HG03520 (cell line): ENCODE measurements around the gene MKKS.
A peak's percentile ranks its signal among the peaks of the same experiment; 100 is the strongest.
"Not testable (repeated sequence)": the region's sequence is repeated elsewhere in the genome, so short reads cannot be mapped to it uniquely, and the experiment has no call there.

ENCODE experiments used
- ATAC-seq: cut with Tn5 transposase; IDR thresholded peaks from one replicate; pipeline ENCODE4 v1.9.1; 2021; ENCODE audit warnings: mild to moderate bottlenecking, moderate library complexity; ENCODE audit not compliant: unreplicated experiment

MKKS gene

GRCh38 chr20:10449270-10449669 lies 15.2 kb upstream of the MKKS start:
- ATAC-seq = no peak

GRCh38 chr20:10448270-10449156 lies 14.5 kb upstream of the MKKS start:
- ATAC-seq = no peak

DNA sequence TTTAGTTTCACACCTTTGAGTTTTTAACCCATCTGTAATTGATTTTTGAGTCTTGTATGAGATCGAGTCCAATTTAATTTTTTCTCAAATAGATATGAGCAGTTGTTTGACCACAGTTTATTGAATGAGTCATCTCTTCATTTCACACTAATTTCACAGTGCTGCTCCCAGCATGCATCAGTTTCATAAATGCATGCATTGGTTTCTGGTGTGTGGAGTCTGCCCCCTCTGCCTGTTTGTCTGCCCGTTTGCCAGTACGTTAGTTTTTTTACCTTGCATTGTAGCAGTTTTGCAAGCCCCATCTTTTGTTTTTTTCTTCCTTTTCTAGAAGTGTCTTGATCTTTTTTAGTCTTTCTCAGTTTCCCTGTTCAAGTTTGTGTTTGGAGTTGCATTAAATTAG lies 13.0 kb upstream of the MKKS start:
- ATAC-seq = peak; percentile 100

DNA sequence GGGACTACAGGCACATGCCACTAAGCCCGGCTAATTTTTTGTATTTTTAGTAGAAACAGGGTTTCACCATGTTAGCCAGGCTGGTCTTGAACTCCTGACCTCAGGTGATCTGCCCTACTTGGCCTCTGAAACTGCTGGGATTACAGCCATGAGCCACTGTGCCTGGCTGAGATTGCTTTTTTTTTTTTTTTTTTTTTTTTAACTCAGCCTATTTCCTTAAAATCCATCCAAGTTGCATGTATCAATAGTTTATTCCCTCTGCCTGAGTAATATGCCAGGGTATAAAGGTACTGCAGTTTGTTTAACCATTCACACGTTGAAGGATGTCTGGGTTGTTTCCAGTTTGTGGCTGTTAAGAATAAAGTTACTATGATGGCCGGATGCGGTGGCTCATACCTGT lies 11.7 kb upstream of the MKKS start:
- ATAC-seq = no peak

GRCh38 chr20:10443936-10444335 lies 9.9 kb upstream of the MKKS start:
- ATAC-seq = no peak

DNA sequence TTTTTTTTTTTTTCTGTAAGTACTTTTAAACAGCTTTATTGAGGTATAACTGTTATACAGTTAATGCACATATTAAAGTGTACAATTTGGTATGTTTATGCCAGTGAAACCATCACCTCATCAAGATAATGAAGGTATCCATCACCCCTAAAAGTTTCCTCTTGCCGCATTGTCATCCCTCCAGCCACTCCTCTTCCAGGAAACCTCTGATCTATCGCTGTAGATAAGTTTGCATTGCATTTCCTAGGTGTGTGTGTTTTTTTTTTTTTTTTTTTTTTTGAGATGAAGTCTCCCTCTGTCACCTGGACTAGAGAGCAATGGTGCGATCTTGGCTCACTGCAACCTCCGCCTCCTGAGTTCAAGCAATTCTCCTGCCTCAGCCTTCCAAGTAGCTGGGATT lies 4.2 kb upstream of the MKKS start:
- no peak for ATAC-seq

DNA sequence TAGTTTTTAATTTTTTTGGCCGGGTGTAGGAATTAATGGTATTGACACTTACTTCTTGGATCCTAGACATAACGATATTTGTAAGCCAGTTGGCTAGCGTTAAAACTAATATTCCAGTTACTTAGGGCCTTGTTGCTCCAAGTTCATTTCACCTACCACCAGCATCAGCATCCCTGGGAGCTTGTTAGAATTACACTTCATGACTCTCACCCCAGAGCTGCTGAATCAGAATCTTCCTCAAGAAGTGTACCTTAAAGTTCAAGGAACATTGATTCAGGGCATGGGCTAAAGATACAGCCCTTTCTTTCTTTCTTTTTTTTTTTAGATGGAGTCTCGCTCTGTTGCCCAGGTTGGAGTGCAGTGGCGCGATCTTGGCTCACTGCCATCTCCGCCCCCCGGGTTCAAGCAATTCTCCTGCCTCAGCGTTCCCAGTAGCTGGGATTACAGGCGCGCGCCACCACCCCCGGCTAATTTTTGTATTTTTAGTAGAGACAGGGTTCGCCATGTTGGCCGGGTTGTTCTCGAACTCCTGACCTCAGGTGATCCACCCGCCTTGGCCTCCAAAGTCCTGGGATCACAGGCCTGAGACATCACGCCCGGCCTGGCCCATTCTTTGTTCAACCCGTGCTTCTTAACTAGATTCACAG lies 2.2 kb upstream of the MKKS start:
- ATAC-seq = no peak

DNA sequence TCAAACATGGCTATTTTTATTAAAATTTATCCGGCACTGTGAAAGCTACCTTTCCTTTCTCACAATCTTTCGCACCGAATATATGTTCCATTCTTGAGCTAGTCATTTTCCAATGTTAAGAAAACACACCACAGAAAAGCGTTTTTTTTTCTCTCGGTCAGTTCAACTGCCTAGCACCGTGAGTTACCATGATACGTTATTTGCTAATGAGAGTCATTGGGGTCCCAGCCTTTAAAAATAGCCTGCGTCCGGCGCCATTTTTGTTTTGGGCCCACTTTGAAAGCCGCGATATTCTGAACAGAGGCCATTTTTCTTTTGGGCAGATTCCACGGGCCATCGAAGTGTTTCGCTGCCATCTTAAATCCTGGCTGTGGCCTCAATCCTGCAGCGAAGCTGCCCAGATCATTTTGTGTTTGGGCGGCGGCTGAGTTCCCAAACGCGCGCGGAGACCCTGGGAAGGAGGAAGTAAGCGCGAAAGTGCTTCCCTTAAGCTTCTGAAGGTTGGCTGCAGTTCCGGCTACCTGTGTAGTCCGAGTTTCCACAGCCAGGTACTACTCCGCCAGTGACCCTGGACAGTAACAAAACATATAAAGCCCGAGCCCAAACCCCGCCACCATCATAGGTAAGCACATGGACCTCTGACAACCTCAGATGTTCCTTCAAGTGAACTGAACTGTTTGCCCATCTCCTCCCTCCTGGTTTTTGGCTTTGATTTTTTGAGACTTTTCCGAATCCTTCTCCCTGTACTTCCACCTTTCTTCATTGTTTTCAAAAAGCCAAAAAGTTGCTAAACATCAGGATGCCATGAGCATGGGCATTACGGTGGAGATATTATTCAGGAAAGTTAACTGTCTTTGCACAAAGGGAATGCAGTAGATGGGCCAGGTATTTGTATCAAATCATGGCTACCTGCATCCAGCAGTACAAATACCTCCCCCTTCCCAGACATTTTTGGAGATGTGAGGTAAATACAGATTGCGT lies 1.1 kb upstream of the MKKS start, which contains the start of gene SLX4IP:
Gene SLX4IP (plus strand): TSS at position 474 of the 981 bp plus-strand sequence. CDS start 22,900 bp downstream, outside the sequence.
- peak; percentile 60 for ATAC-seq

GRCh38 chr20:10434467-10434831 lies 427 bp upstream of the MKKS start:
- ATAC-seq = peak; percentile 36

GRCh38 chr20:10433014-10433622 lies 904 bp downstream of the MKKS start:
- ATAC-seq = no peak

GRCh38 chr20:10432079-10432478 lies 1.9 kb downstream of the MKKS start:
- no peak for ATAC-seq

- ATAC-seq = no peak
These were observed 3.3 kb downstream of the MKKS start for GRCh38 chr20:10430704-10431103.

DNA sequence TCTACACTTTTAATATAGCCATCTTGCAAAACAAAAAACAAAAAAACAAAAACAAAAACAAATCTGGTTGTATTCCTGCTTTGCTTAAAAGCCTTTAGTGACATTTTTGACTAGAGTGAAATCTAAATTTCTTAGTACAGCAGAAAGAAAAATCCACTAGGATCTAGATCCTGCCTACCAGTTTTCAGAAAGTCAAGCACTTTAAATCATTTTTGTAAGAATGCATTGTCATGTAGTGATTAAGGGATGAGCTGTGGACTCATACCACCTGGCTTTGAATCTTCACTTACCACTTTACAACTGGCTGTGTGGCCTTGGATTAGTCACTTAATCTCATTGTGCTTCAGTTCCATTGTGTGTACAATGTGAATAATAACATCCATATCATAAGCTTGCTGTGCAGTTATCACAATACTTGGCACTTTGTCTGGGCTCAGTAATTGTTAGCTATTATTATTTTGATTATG lies 4.0 kb downstream of the MKKS start:
- no peak for ATAC-seq

GRCh38 chr20:10429443-10429981 lies 4.5 kb downstream of the MKKS start:
- ATAC-seq = no peak

- ATAC-seq = no peak
These were observed 6.0 kb downstream of the MKKS start for GRCh38 chr20:10428008-10428407.

- ATAC-seq = no peak
These were observed 6.8 kb downstream of the MKKS start for GRCh38 chr20:10427060-10427692.

- no peak for ATAC-seq
These were observed 10.3 kb downstream of the MKKS start for GRCh38 chr20:10423735-10424134.

DNA sequence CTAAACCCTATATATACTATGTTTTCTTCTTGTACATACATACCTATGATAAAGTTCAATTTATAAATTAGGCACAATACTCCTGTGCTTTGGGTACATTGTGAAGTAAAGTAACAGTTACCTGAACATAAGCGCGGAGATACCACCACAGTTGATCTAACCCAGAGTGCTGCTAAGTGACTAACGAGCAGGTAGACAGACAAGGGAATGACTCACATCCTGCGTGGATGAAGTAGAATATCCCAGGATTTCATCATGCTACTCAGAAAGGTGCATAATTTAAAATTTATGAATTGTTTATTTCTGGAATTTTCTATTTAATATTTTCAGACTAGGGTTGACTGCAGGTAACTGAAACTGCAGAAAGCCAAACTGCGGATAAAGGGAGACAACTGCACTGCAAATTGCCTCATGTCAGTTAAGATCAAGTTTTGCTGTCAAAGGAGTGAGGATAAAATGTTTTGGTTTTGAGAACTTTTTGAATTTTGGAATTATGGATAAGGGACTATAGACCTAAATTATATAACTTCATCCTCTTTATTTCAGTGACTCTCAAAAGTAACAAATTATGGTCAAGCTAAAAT lies 14.4 kb downstream of the MKKS start:
- no peak for ATAC-seq

DNA sequence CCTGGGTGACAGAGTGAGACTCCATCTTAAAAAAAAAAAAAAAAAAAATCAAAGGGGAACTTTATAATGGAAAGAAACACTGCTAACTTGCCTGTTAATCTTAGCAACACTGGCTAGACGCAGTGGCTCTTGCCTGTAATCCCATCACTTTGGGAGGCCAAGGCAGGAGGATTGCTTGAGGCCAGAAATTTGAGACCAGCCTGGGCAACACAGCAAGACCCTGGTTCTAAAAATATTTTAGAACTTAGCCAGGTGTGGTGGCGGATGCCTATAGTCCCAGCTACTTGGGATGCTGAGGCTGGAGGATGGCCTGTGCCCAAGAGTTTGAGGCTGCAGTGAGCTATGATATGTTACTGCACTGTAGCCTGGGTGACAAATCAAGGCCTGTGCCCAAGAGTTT lies 16.8 kb downstream of the MKKS start:
- not testable (repeated sequence) for ATAC-seq
